Raji (cell line): Measurements from ENCODE around the gene TMEM86B.
A peak's percentile ranks its signal among the peaks of the same experiment; 100 is the strongest.

ENCODE experiments used
- POLR2A ChIP-seq: IDR thresholded peaks from 2 replicates; pipeline ENCODE4 v1.6.1; 2011; ENCODE audit warnings: low read depth, low read length, control low read depth; ENCODE audit not compliant: insufficient read depth

The TMEM86B gene

GRCh38 chr19:55179606-55180484 is 48.7 kb downstream of the TMEM86B start, which contains the start of gene SYT5:
Gene SYT5, minus strand, starts transcription at chr19:55180289. Its CDS starts 1,248 bp downstream, at chr19:55179041.
- TF ChIP-seq POLR2A = no peak

- TF ChIP-seq POLR2A = 0 out of 2 replicates have a peak, but pooled peaks have one; percentile 33
Observed at GRCh38 chr19:55178781-55179599, 49.6 kb downstream of the TMEM86B start.
